H1 (cell line): ENCODE measurements around the gene TMEM235. TPM values are rescaled to one million over a fixed set of nuclear protein-coding genes. Genes with fewer than 3 reads are reported as not detected.
A peak's percentile ranks its signal among the peaks of the same experiment; 100 is the strongest.

Experiments
- CTCF ChIA-PET: fragments of 300-600 bp; sonication (Branson Sonifier 250); formaldehyde crosslinking; loops from one replicate; lab custom pipeline; 2021; ENCODE audit not compliant: partially characterized antibody; lab: Charles Lee
- POLR2A ChIA-PET: fragments of 300-600 bp; sonication (Branson Sonifier 250); formaldehyde crosslinking; loops from one replicate; lab custom pipeline; 2021; ENCODE audit warnings: inconsistent platforms; ENCODE audit not compliant: partially characterized antibody; lab: Charles Lee
- DNase-seq, 2 experiments: peaks; one replicate each; pipeline versions ENCODE4 v3.0.0 to v3.0.0-alpha.2; 2010 to 2022; ENCODE audit warnings: low spot score in 2 of 2, low read depth in 1 of 2, mixed read lengths in 1 of 2
- FAIRE-seq: peaks from 2 replicates; lab custom pipeline; 2011; peaks lifted over from hg19 to GRCh38; lab: Jason Lieb, UNC
- H2AFZ ChIP-seq: 2 replicates; pipeline ENCODE4 v1.8.1; 2012; ENCODE audit warnings: low read length, inconsistent platforms
- H2AK5ac ChIP-seq: 2 replicates; pipeline ENCODE4 v1.6.1; 2013; ENCODE audit warnings: low read depth, low read length
- H2BK120ac ChIP-seq: replicated peaks from 2 replicates; pipeline ENCODE3; 2013; ENCODE audit warnings: low read depth, low read length, inconsistent platforms
- H2BK12ac ChIP-seq: 2 replicates; pipeline ENCODE4 v1.6.1; 2013; ENCODE audit warnings: low read depth, low read length
- H2BK15ac ChIP-seq: 2 replicates; pipeline ENCODE4 v1.6.1; 2013; ENCODE audit warnings: low read length
- H2BK20ac ChIP-seq: 2 replicates; pipeline ENCODE4 v1.6.1; 2013; ENCODE audit warnings: low read length
- H2BK5ac ChIP-seq: 2 replicates; pipeline ENCODE4 v1.6.1; 2013; ENCODE audit warnings: low read depth, low read length
- H3K14ac ChIP-seq: 2 replicates; pipeline ENCODE4 v1.6.1; 2013; ENCODE audit warnings: inconsistent platforms; ENCODE audit not compliant: insufficient read length
- H3K18ac ChIP-seq: 2 replicates; pipeline ENCODE4 v1.6.1; 2013; ENCODE audit warnings: low read length; ENCODE audit errors: extremely low read depth
- H3K23ac ChIP-seq: 2 replicates; pipeline ENCODE4 v1.6.1; 2013; ENCODE audit warnings: inconsistent platforms; ENCODE audit not compliant: insufficient read length
- H3K23me2 ChIP-seq: 2 replicates; pipeline ENCODE4 v1.6.1; 2013; ENCODE audit warnings: low read depth, low read length
- H3K27ac ChIP-seq: 2 replicates; pipeline ENCODE4 v1.6.1; 2011; ENCODE audit warnings: low read depth, low read length, inconsistent platforms
- H3K27me3 ChIP-seq, 4 experiments: replicated peaks in 1 of 4; 1 replicate in 1 of 4; 2 replicates in 3 of 4; pipeline versions ENCODE4 v1.6.1 to v1.8.1; 2011 to 2013; ENCODE audit warnings: low read length in 3 of 4, mild to moderate bottlenecking in 3 of 4, inconsistent platforms in 2 of 4, mixed read lengths in 2 of 4, moderate library complexity in 1 of 4; ENCODE audit not compliant: control insufficient read depth in 3 of 4, insufficient read depth in 3 of 4; ENCODE audit errors: extremely low read depth in 1 of 4
- H3K36me3 ChIP-seq, 4 experiments: 2 replicates each; pipeline versions ENCODE4 v1.6.1 to v1.8.1; 2011 to 2013; ENCODE audit warnings: mild to moderate bottlenecking in 4 of 4, low read length in 3 of 4, moderate library complexity in 2 of 4, control low read depth in 1 of 4, inconsistent platforms in 1 of 4; ENCODE audit not compliant: insufficient read depth in 4 of 4, control insufficient read depth in 2 of 4
- H3K4ac ChIP-seq: replicated peaks from 2 replicates; pipeline ENCODE3; 2013; ENCODE audit warnings: low read length, low read depth, mixed read lengths, inconsistent platforms; ENCODE audit not compliant: insufficient read length
- H3K4me1 ChIP-seq, 4 experiments: replicated peaks in 1 of 4; 1 replicate in 1 of 4; 2 replicates in 3 of 4; pipeline versions ENCODE4 v1.6.1 to v1.8.1; 2011 to 2013; ENCODE audit warnings: low read length in 3 of 4, inconsistent platforms in 2 of 4, mixed read lengths in 1 of 4; ENCODE audit not compliant: insufficient read depth in 4 of 4, control insufficient read depth in 3 of 4
- H3K4me2 ChIP-seq, 2 experiments: 2 replicates each; pipeline versions ENCODE4 v1.6.1 to v1.8.1; 2011 to 2013; ENCODE audit warnings: low read depth in 2 of 2, low read length in 2 of 2, control low read depth in 1 of 2, inconsistent platforms in 1 of 2, mild to moderate bottlenecking in 1 of 2; ENCODE audit not compliant: insufficient read depth in 1 of 2
- H3K4me3 ChIP-seq, 4 experiments: fragments of 200-600, 300-600 bp in 1 of 4; sonication (generic), shearing (Covaris generic), sonication (Bioruptor Twin) in 1 of 4; 2 replicates each; pipeline versions ENCODE4 v1.5.1 to v1.8.1; 2011 to 2016; ENCODE audit warnings: low read length in 4 of 4, low read depth in 3 of 4, control low read depth in 2 of 4, inconsistent platforms in 2 of 4, mild to moderate bottlenecking in 2 of 4, mixed read lengths in 1 of 4, moderate library complexity in 1 of 4; ENCODE audit not compliant: insufficient read depth in 2 of 4; ENCODE audit errors: extremely low read depth in 1 of 4
- H3K56ac ChIP-seq: replicated peaks from 2 replicates; pipeline ENCODE3; 2013; ENCODE audit warnings: low read depth, mild to moderate bottlenecking, mixed read lengths, low read length, inconsistent platforms; ENCODE audit not compliant: insufficient read length
- H3K79me1 ChIP-seq: 2 replicates; pipeline ENCODE4 v1.6.1; 2013; ENCODE audit warnings: low read depth, low read length, control low read depth
- H3K79me2 ChIP-seq, 2 experiments: 2 replicates each; pipeline versions ENCODE4 v1.6.1 to v1.8.1; 2012 to 2013; ENCODE audit warnings: low read length in 2 of 2, mild to moderate bottlenecking in 2 of 2, inconsistent platforms in 1 of 2; ENCODE audit not compliant: insufficient read depth in 2 of 2, control insufficient read depth in 1 of 2
- H3K9ac ChIP-seq, 4 experiments: replicated peaks in 1 of 4; 1 replicate in 1 of 4; 2 replicates in 3 of 4; pipeline versions ENCODE4 v1.6.1 to v1.8.1; 2011 to 2013; ENCODE audit warnings: low read depth in 3 of 4, low read length in 3 of 4, control low read depth in 2 of 4, mild to moderate bottlenecking in 2 of 4, moderate library complexity in 2 of 4, inconsistent platforms in 1 of 4; ENCODE audit errors: extremely low read depth in 1 of 4
- H3K9me3 ChIP-seq, 2 experiments: 2 replicates each; pipeline versions ENCODE4 v1.6.1 to v1.8.1; 2012 to 2013; ENCODE audit warnings: mild to moderate bottlenecking in 2 of 2, moderate library complexity in 2 of 2, control low read depth in 1 of 2, inconsistent platforms in 1 of 2, low read depth in 1 of 2, low read length in 1 of 2, mixed read lengths in 1 of 2; ENCODE audit not compliant: insufficient read depth in 2 of 2
- H4K20me1 ChIP-seq, 2 experiments: replicated peaks in 1 of 2; 2 replicates each; pipeline versions ENCODE3 to v1.8.1; 2011 to 2013; ENCODE audit warnings: inconsistent platforms in 2 of 2, low read length in 2 of 2, mild to moderate bottlenecking in 1 of 2; ENCODE audit not compliant: insufficient read depth in 2 of 2, control insufficient read depth in 1 of 2
- H4K5ac ChIP-seq: 2 replicates; pipeline ENCODE4 v1.6.1; 2013; ENCODE audit warnings: low read length, low read depth, mixed read lengths, inconsistent platforms; ENCODE audit not compliant: insufficient read length
- H4K8ac ChIP-seq: 2 replicates; pipeline ENCODE4 v1.8.0; 2013; ENCODE audit warnings: mild to moderate bottlenecking, moderate library complexity, low read length, inconsistent platforms; ENCODE audit not compliant: insufficient read depth; ENCODE audit errors: extremely low read depth
- H4K91ac ChIP-seq: replicated peaks from 2 replicates; pipeline ENCODE3; 2013; ENCODE audit warnings: low read length, mixed read lengths, inconsistent platforms; ENCODE audit not compliant: insufficient read length
- CHD1 ChIP-seq: IDR thresholded peaks from 2 replicates; pipeline ENCODE4 v1.6.1; 2012; ENCODE audit warnings: low read depth, low read length, improper control_type of control experiment
- CHD2 ChIP-seq: IDR thresholded peaks from 2 replicates; pipeline ENCODE4 v1.6.1; 2012; ENCODE audit warnings: low read length, improper control_type of control experiment
- HDAC2 ChIP-seq, 2 experiments: fragments of 300-600 bp in 1 of 2; sonication (generic) in 1 of 2; IDR thresholded peaks; 2 replicates each; pipeline ENCODE4 v1.6.1; 2011 to 2012; ENCODE audit warnings: low read depth in 2 of 2, low read length in 2 of 2, mild to moderate bottlenecking in 2 of 2, moderate library complexity in 2 of 2, borderline replicate concordance in 1 of 2, inconsistent platforms in 1 of 2
- KDM4A ChIP-seq: IDR thresholded peaks from one replicate; pipeline ENCODE4 v1.7.1; 2012; ENCODE audit warnings: low read depth, mild to moderate bottlenecking, moderate library complexity, low read length, inconsistent platforms; ENCODE audit not compliant: severe bottlenecking
- MAX ChIP-seq: IDR thresholded peaks from 2 replicates; pipeline ENCODE4 v1.6.1; 2012; ENCODE audit warnings: inconsistent platforms
- NRF1 ChIP-seq: IDR thresholded peaks from 2 replicates; pipeline ENCODE4 v1.6.1; 2011; ENCODE audit warnings: mild to moderate bottlenecking, low read depth, low read length, improper control_type of control experiment
- POLR2A ChIP-seq, 2 experiments: IDR thresholded peaks; 1 replicate in 1 of 2; 2 replicates in 1 of 2; pipeline ENCODE4 v1.6.1; 2011; ENCODE audit warnings: low read depth in 2 of 2, low read length in 2 of 2, mild to moderate bottlenecking in 2 of 2; ENCODE audit errors: control extremely low read depth in 1 of 2
- RXRA ChIP-seq: IDR thresholded peaks from 2 replicates; pipeline ENCODE4 v1.6.1; 2011; ENCODE audit warnings: low read depth, mild to moderate bottlenecking, low read length, moderate library complexity; ENCODE audit not compliant: insufficient read depth
- SIRT6 ChIP-seq: IDR thresholded peaks from one replicate; pipeline ENCODE4 v1.7.1; 2012; ENCODE audit warnings: low read length, inconsistent platforms
- SIX5 ChIP-seq: IDR thresholded peaks from 2 replicates; pipeline ENCODE4 v1.6.1; 2011; ENCODE audit warnings: mild to moderate bottlenecking, low read depth, low read length
- TAF7 ChIP-seq: optimal IDR thresholded peaks from 2 replicates; pipeline ENCODE3; 2011; ENCODE audit warnings: low read depth, mild to moderate bottlenecking, inconsistent platforms, low read length, moderate library complexity, borderline replicate concordance
- WGBS, 2 experiments: shearing (Covaris generic) in 1 of 2; methylation state at CpG; one replicate each; pipeline versions ENCODE4 v1.1.6 to v1.1.7; 2013 to 2015; ENCODE audit warnings: low lambda C conversion rate in 2 of 2, mixed read lengths in 2 of 2, inconsistent platforms in 1 of 2, low coverage in 1 of 2, missing lambda C conversion rate in 1 of 2; ENCODE audit not compliant: insufficient replicate concordance in 2 of 2, insufficient coverage in 1 of 2, insufficient read length in 1 of 2; ENCODE audit errors: extremely low coverage in 1 of 2, missing lambda C conversion rate in 1 of 2; 5-methylcytosine and 5-hydroxymethylcytosine counted together
- polyA plus RNA-seq, 7 experiments: library from polyadenylated mRNA; depleted of rRNA in 3 of 7; stranded (reverse) in 5 of 7; unstranded in 2 of 7; fragments of >200 nt in 5 of 7; fragments of 200-250 nt in 2 of 7; gene quantifications; 1 replicate in 5 of 7; 2 replicates in 1 of 7; 4 replicates in 1 of 7; pipeline versions ENCODE4 v1.2.1 to v1.2.3, GENCODE V29; 2011 to 2013; ENCODE audit warnings: missing spikeins in 2 of 7, mixed read lengths in 2 of 7
- total RNA-seq: library from RNA; stranded (reverse); fragmentation: NEBNext Ultra II Directional; extraction: Animal tissue kit (Norgen Biotek cat#: 25700); gene quantifications from 2 replicates; pipeline ENCODE4 v1.2.1, GENCODE V29; 2021

Gene TMEM235
- total and polyA plus RNA-seq, 2 of the 8 experiments (the other 6 are each of a cell fraction or from before 2014, with no cell fraction given) = 0.05 to 0.15 TPM

- peak within 1 kb of the TSS; percentile 12; the same call in 1 of the 2 replicates for H2BK5ac ChIP-seq
- CTCF ChIA-PET = interaction anchor here (0.9 to 2.1 kb wide), 6 partner anchors 9 to 100 kb away, joined by 3 to 9 read pairs (median 4); partner anchors contain the start of genes AFMID and TK1
- TF ChIP-seq SIX5 (peak; percentile 75), KDM4A (peak; percentile 51), NRF1 (no peak), POLR2A (IDR thresholded peaks at IDR 0.05; ENCODE audit: control extremely low read depth in 1 of 2, low read depth in 2 of 2, low read length in 2 of 2) (peak in 1 of 2 experiments; percentile 53; a peak in 1 of 3 replicates), RXRA (no peak), MAX (peak; percentile 94), CHD1 (no peak), CHD2 (peak; percentile 70), HDAC2 (IDR thresholded peaks at IDR 0.05; ENCODE audit: borderline replicate concordance in 1 of 2, low read depth in 2 of 2, low read length in 2 of 2) (peak; percentile 55 to 98; a peak in 3 of 4 replicates), SIRT6 (no peak), TAF7 (no peak)
Observed at GRCh38 chr17:78214016-78214705, 17.3 kb upstream of the TMEM235 start, which contains the start of gene BIRC5. Gene BIRC5, plus strand, starts transcription at chr17:78214253. Its CDS starts 64 bp downstream, at chr17:78214317.

More at GRCh38 chr17:78214016-78214705, 17.3 kb upstream of the TMEM235 start, which contains the start of gene BIRC5:
- Histone ChIP-seq H3K14ac (no peak within 1 kb of the TSS), H2BK15ac (0 out of 2 replicates have a peak within 1 kb of the TSS, but pooled peaks have one; percentile 16), H3K23me2 (peaks cover 4% of the 10 kb centered on the region; the same call in 1 of the 2 replicates), H2BK12ac (no peak within 1 kb of the TSS), H3K18ac (no peak within 1 kb of the TSS; the same call in 1 of the 2 replicates), H4K20me1 (peaks cover 2 to 3% of the 10 kb centered on the region in 2 experiments), H2AFZ (no peak within 1 kb of the TSS), H3K36me3 (peaks cover 2 to 22% (median 11%) of the 10 kb centered on the region in 4 experiments; a peak in 7 of 8 replicates), H3K79me1 (peaks cover 2% of the 10 kb centered on the region), H3K9ac (peak within 1 kb of the TSS; percentile 68 to 88 (median 74)), H3K27me3 (no peaks in the 10 kb centered on the region), H3K4me3 (peak within 1 kb of the TSS; percentile 85 to 94 (median 90)), H3K4me2 (peak within 1 kb of the TSS; percentile 96 to 99), H3K79me2 (peaks cover 6 to 24% of the 10 kb centered on the region in 2 experiments), H4K91ac (peak within 1 kb of the TSS; percentile 65), H2BK120ac (no peak within 1 kb of the TSS), H3K4ac (peak within 1 kb of the TSS; percentile 99), H3K23ac (no peak within 1 kb of the TSS), H4K8ac (peak within 1 kb of the TSS; percentile 69; the same call in 1 of the 2 replicates), H2AK5ac (peak within 1 kb of the TSS; percentile 90; the same call in 1 of the 2 replicates), H3K9me3 (no peaks in the 10 kb centered on the region), H3K4me1 (peaks cover 0 to 4% (median 2%) of the 10 kb centered on the region in 4 experiments; a peak in 4 of 7 replicates), H4K5ac (peak within 1 kb of the TSS; percentile 94), H3K27ac (no peak within 1 kb of the TSS), H2BK20ac (0 out of 2 replicates have a peak within 1 kb of the TSS, but pooled peaks have one; percentile 86), H3K56ac (peak within 1 kb of the TSS; percentile 74)
- POLR2A ChIA-PET = interaction anchor here (0.6 to 3.3 kb wide), 11 partner anchors 10 to 102 kb away, joined by 3 to 30 read pairs (median 4); partner anchors contain the start of genes AFMID and TK1
- peak; percentile 49 to 96 for DNase-seq
- WGBS, 2 experiments = 4% methylated on average over 46 of the region's 60 CpGs; no CpG with 5 or more reads in 1 of the 2 experiments
- FAIRE-seq = no peak
